Osteocyte (in vitro differentiated cells): ENCODE results near the gene SEMA5B. TPM values are rescaled to one million over a fixed set of nuclear protein-coding genes. Genes with fewer than 3 reads are reported as not detected.

Experiments
- DNase-seq: peaks from one replicate; pipeline ENCODE4 v3.0.0; 2021; ENCODE audit warnings: mixed read lengths; ENCODE audit not compliant: unreplicated experiment; ENCODE audit errors: extremely low spot score
- H3K27ac Mint-ChIP-seq: one replicate; pipeline ENCODE4 v1.8.0; 2021; ENCODE audit warnings: mild to moderate bottlenecking, mixed read lengths; ENCODE audit not compliant: unreplicated experiment
- H3K27me3 Mint-ChIP-seq: one replicate; pipeline ENCODE4 v1.8.0; 2021; ENCODE audit warnings: mixed read lengths; ENCODE audit not compliant: unreplicated experiment
- H3K36me3 Mint-ChIP-seq: one replicate; pipeline ENCODE4 v1.8.0; 2021; ENCODE audit warnings: mixed read lengths; ENCODE audit not compliant: unreplicated experiment
- H3K4me1 Mint-ChIP-seq: one replicate; pipeline ENCODE4 v1.8.0; 2021; ENCODE audit warnings: mixed read lengths; ENCODE audit not compliant: unreplicated experiment
- H3K4me3 Mint-ChIP-seq: one replicate; pipeline ENCODE4 v1.8.0; 2021; ENCODE audit warnings: mild to moderate bottlenecking, moderate library complexity, mixed read lengths; ENCODE audit not compliant: unreplicated experiment
- H3K9me3 Mint-ChIP-seq: one replicate; pipeline ENCODE4 v1.8.0; 2021; ENCODE audit warnings: mixed read lengths; ENCODE audit not compliant: unreplicated experiment
- total RNA-seq: library from RNA; stranded (reverse); gene quantifications from 2 replicates; pipeline ENCODE4 v1.2.1, GENCODE V29; 2021
- TF ChIP-seq, protein P1 (sequence below): fragments of 200-600 bp; sonication (generic); IDR thresholded peaks from 2 replicates; pipeline ENCODE4 v1.5.0; 2021; ENCODE audit warnings: antibody characterized with exemption, mild to moderate bottlenecking, moderate library complexity

SEMA5B gene
- total RNA-seq, 1 donor from 2014 or later: 1.3 TPM

DNA sequence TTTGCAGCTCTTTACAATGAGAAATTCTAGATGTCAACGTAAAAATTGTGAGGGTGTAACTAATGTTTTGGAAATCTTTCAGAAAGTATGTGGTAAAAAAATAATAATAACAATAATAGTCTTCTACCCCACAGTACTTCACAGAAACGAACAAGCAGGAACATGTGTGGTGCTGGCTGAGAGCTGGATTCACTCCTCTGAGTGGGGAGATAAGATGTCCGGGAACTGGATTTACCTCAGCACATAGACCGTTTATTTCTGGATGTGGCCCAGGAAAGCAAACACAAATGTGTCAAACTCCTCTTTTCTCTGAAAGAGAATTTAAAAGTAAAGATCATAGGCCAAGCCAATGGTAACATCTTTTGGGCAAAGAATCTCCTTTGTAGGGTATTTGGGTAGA lies 129.3 kb downstream of the SEMA5B start:
- Mint-ChIP-seq H3K36me3 (no peaks in the 10 kb centered on the region), H3K4me1 (peaks cover 10% of the 10 kb centered on the region), H3K27me3 (peaks cover 51% of the 10 kb centered on the region), H3K9me3 (no peaks in the 10 kb centered on the region), H3K4me3 (no peak overlapping the region), H3K27ac (no peak overlapping the region)
- TF ChIP-seq, protein P1, sequence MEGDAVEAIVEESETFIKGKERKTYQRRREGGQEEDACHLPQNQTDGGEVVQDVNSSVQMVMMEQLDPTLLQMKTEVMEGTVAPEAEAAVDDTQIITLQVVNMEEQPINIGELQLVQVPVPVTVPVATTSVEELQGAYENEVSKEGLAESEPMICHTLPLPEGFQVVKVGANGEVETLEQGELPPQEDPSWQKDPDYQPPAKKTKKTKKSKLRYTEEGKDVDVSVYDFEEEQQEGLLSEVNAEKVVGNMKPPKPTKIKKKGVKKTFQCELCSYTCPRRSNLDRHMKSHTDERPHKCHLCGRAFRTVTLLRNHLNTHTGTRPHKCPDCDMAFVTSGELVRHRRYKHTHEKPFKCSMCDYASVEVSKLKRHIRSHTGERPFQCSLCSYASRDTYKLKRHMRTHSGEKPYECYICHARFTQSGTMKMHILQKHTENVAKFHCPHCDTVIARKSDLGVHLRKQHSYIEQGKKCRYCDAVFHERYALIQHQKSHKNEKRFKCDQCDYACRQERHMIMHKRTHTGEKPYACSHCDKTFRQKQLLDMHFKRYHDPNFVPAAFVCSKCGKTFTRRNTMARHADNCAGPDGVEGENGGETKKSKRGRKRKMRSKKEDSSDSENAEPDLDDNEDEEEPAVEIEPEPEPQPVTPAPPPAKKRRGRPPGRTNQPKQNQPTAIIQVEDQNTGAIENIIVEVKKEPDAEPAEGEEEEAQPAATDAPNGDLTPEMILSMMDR: no peak
- no peak for DNase-seq

DNA sequence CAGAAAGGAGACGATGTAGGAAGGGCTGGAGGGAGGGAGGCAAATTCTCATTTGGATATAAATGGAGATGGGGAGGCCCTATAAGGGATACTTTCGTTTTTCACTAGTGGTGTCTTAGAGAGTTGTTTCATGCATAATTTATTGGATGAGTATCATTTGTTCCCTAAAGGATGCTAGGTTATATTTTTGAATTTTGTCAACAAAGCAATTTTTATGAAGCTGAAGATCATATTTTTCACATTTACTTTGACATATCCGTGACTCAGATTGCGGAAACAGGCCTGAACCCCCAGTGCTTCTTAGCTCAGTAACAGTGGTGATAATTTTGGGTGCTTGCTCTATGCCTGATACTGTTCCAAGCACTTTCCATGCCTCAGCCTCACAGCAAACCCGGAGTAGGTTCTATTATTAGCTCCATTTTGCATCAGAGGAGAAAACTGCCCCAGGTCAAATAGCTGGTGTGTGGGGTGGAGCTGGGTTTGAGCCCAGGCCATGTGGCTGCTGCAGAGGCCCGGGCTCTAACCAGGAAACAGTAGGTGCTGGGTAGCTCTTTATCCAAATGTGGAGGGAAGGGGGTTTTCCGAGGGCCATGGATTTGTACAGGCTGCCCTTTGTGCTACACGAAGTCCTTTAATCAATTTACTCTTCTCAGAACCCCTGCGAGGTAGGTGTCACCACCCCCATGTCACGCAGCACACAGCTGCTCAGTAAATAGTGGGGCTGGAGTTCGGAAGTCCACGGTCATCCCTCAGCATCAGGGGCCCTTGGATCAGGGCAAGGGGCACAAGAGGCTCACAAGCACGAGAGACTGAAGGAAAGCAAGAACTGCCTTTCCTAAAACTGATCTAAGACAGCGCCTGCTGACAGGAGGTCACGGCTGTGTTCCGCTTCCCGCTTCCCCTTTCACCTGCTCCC lies 133.6 kb downstream of the SEMA5B start:
- DNase-seq: no peak
- Mint-ChIP-seq H3K4me3 (no peak overlapping the region), H3K9me3 (no peaks in the 10 kb centered on the region), H3K27ac (no peak overlapping the region), H3K27me3 (peaks cover 36% of the 10 kb centered on the region), H3K36me3 (no peaks in the 10 kb centered on the region), H3K4me1 (peaks cover 10% of the 10 kb centered on the region)
- TF ChIP-seq, protein P1: no peak

DNA sequence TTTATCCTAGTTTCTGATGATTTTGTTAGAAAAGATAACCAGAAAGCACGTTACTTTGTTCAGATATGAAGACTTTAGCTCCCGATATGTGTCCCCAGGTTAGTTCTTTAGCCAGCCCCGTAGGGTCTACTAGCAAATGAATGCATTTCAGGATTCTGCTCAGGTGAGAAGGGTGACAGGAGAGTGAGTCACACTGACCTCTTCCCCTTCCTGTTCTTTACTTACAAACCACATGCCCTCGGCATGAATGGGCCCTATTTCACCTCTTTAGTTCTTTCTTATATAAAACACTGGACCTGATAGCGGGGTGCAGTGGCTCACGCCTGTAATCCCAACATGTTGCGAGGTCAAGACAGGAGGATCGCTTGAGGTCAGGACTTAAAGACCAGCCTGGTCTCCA lies 134.3 kb downstream of the SEMA5B start:
- H3K4me1 Mint-ChIP-seq: peaks cover 10% of the 10 kb centered on the region
- H3K27ac Mint-ChIP-seq: no peak overlapping the region
- H3K9me3 Mint-ChIP-seq: no peaks in the 10 kb centered on the region
- no peak for DNase-seq
- H3K4me3 Mint-ChIP-seq: no peak overlapping the region
- TF ChIP-seq, protein P1: no peak
- H3K36me3 Mint-ChIP-seq: no peaks in the 10 kb centered on the region
- H3K27me3 Mint-ChIP-seq: peaks cover 29% of the 10 kb centered on the region

DNA sequence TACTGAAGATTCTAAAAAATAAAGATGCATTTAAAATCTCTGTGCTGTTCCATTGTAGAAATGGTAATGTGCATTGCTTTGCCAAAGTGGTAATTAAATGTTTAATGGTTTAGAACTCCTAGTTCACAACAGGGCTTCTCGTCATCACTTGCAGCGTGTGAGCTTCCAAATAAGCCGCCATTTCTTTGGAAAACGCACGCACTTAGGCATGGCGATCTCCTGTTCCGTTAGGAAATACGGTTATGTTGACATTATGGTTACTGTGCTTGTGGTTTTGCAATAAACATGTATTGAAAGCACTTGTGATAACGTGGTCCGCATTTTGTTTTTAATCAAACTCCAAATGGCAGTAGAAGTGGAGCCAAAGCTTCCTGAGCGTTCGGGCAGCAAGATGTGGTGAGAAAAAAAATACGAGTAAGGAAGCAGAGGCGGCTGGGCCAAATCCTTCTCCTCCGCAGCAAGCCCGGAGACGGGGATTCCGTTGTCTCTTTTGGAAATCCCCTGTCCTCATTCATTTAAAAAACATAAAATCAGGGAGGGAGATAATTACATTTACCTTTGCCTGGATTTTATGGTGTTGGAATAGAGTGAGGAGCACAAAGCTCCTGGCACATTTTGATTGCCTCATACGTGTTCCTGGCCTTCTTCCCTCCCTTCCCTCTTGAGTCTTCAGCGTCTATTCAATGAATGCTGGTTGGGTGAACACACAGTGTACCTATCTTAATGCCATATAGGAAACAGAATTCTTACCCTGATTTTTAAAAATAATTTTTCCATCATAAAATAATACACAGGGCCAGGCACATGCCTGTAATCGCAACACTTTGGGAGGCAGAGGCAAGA lies 135.2 kb downstream of the SEMA5B start:
- H3K4me1 Mint-ChIP-seq: peaks cover 10% of the 10 kb centered on the region
- TF ChIP-seq, protein P1: no peak
- peaks cover 21% of the 10 kb centered on the region for H3K27me3 Mint-ChIP-seq
- DNase-seq: no peak
- H3K9me3 Mint-ChIP-seq: no peaks in the 10 kb centered on the region
- H3K27ac Mint-ChIP-seq: no peak overlapping the region
- no peaks in the 10 kb centered on the region for H3K36me3 Mint-ChIP-seq
- no peak overlapping the region for H3K4me3 Mint-ChIP-seq
